GM23338 (cell line): Measurements from ENCODE around the gene TMEM252.

Source experiments
- CREB1 ChIP-seq: fragments of 250-450 bp; sonication (Bioruptor Pico); IDR thresholded peaks from 2 replicates; pipeline ENCODE4 v1.5.0; 2020; ENCODE audit warnings: low read depth, mild to moderate bottlenecking, moderate library complexity
- EZH2 ChIP-seq: fragments of 200-600 bp; sonication (generic); IDR thresholded peaks from one replicate; pipeline ENCODE4 v1.8.0; 2017; ENCODE audit warnings: antibody characterized with exemption, mild to moderate bottlenecking, low read depth; ENCODE audit not compliant: unreplicated experiment
- EZH2phosphoT487 ChIP-seq: fragments of 200-600 bp; sonication (generic); IDR thresholded peaks from one replicate; pipeline ENCODE4 v1.8.1; 2018; ENCODE audit warnings: antibody characterized with exemption; ENCODE audit not compliant: unreplicated experiment
- JUNB ChIP-seq: IDR thresholded peaks from one replicate; pipeline ENCODE4 v1.6.1; 2016; ENCODE audit warnings: antibody characterized with exemption; ENCODE audit not compliant: unreplicated experiment
- NANOG ChIP-seq: IDR thresholded peaks from 2 replicates; pipeline ENCODE4 v1.6.1; 2016; ENCODE audit warnings: antibody characterized with exemption, borderline replicate concordance
- POLR2AphosphoS5 ChIP-seq: IDR thresholded peaks from 2 replicates; pipeline ENCODE4 v1.6.1; 2016; ENCODE audit warnings: antibody characterized with exemption, low read depth
- REST ChIP-seq: IDR thresholded peaks from one replicate; pipeline ENCODE4 v1.6.1; 2018; ENCODE audit warnings: antibody characterized with exemption; ENCODE audit not compliant: unreplicated experiment
- ZNF462 ChIP-seq: fragments of 250-450 bp; sonication (Bioruptor Pico); IDR thresholded peaks from 2 replicates; pipeline ENCODE4 v1.5.0; 2020; ENCODE audit warnings: mild to moderate bottlenecking, moderate library complexity
- TF ChIP-seq, protein P1 (sequence below), 2 experiments: fragments of 200-600 bp in 1 of 2; sonication (generic) in 1 of 2; conservative IDR thresholded peaks; 2 replicates each; pipeline versions ENCODE4 v1.5.1 to v1.6.1; 2016 to 2017; ENCODE audit warnings: antibody characterized with exemption in 2 of 2, low read depth in 2 of 2, mild to moderate bottlenecking in 2 of 2, moderate library complexity in 1 of 2

DNA sequence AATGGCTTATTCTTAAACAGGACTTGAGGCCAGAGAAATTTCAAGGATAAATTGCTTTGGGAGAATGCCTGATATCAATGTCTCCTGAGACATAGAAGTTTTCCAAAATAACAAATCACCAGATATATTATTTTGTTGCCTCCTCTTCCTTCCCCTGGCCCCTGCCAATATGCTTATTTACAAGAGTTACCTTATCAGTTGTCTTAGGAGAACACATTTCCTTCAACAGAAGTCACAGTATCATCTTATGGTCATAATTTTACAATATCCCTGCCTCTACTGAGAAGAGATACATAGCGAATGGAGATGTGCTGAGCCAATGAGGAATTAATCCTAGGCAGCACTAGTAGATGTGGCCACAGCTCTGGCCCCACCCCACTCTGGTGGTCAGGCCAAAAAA is 43.1 kb downstream of the TMEM252 start:
- TF ChIP-seq, protein P1, sequence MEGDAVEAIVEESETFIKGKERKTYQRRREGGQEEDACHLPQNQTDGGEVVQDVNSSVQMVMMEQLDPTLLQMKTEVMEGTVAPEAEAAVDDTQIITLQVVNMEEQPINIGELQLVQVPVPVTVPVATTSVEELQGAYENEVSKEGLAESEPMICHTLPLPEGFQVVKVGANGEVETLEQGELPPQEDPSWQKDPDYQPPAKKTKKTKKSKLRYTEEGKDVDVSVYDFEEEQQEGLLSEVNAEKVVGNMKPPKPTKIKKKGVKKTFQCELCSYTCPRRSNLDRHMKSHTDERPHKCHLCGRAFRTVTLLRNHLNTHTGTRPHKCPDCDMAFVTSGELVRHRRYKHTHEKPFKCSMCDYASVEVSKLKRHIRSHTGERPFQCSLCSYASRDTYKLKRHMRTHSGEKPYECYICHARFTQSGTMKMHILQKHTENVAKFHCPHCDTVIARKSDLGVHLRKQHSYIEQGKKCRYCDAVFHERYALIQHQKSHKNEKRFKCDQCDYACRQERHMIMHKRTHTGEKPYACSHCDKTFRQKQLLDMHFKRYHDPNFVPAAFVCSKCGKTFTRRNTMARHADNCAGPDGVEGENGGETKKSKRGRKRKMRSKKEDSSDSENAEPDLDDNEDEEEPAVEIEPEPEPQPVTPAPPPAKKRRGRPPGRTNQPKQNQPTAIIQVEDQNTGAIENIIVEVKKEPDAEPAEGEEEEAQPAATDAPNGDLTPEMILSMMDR (conservative IDR thresholded peaks at IDR 0.05; ENCODE audit: low read depth in 2 of 2): no peak
- TF ChIP-seq EZH2 (no peak), POLR2AphosphoS5 (no peak), REST (no peak), EZH2phosphoT487 (no peak), CREB1 (no peak), JUNB (no peak), NANOG (no peak), ZNF462 (CRISPR knock-in tag) (no peak)
